ENCODE data around the gene RNF213.

GRCh38 chr17:80337195-80337895, 76.7 kb downstream of the RNF213 start:
- no peak for TF ChIP-seq CTCF (IDR thresholded peaks at IDR 0.05; ENCODE audit: low read depth, low read length)
- no peak for TF ChIP-seq EZH2phosphoT487 (IDR thresholded peaks at IDR 0.05; ENCODE audit: low read depth)

Measured in OCI-LY3 (cell line).